Karpas-422 (cell line): ENCODE measurements around the gene TM9SF2. TPM values are rescaled to one million over a fixed set of nuclear protein-coding genes. Genes with fewer than 3 reads are reported as not detected.

Experiments used
- DNase-seq: peaks from one replicate; pipeline ENCODE4 v3.0.0-alpha.2; 2015
- H2AFZ ChIP-seq: fragments of 200-600 bp; sonication (generic); 2 replicates; pipeline ENCODE4 v1.6.1; 2014; ENCODE audit warnings: antibody characterized with exemption, low read length, mixed read lengths
- H3K27ac ChIP-seq: fragments of 200-600 bp; sonication (generic); 2 replicates; pipeline ENCODE4 v1.5.1; 2014; ENCODE audit warnings: mild to moderate bottlenecking, low read length, moderate library complexity
- H3K27me3 ChIP-seq: fragments of 200-600 bp; sonication (generic); 2 replicates; pipeline ENCODE4 v1.6.1; 2014; ENCODE audit warnings: low read length, mixed read lengths
- H3K36me3 ChIP-seq: fragments of 200-600 bp; sonication (generic); 2 replicates; pipeline ENCODE4 v1.6.1; 2014; ENCODE audit warnings: low read length, mixed read lengths; ENCODE audit not compliant: insufficient read depth
- H3K4me1 ChIP-seq: fragments of 200-600 bp; sonication (generic); 2 replicates; pipeline ENCODE4 v1.6.1; 2014; ENCODE audit warnings: mild to moderate bottlenecking, low read length, mixed read lengths
- H3K4me2 ChIP-seq: fragments of 200-600 bp; sonication (generic); 2 replicates; pipeline ENCODE4 v1.6.1; 2014; ENCODE audit warnings: low read length, low read depth, mild to moderate bottlenecking; ENCODE audit not compliant: poor library complexity, severe bottlenecking
- H3K4me3 ChIP-seq: fragments of 200-600 bp; sonication (generic); 2 replicates; pipeline ENCODE4 v1.5.1; 2014; ENCODE audit warnings: mild to moderate bottlenecking, antibody characterized with exemption, low read length, mixed read lengths
- H3K79me2 ChIP-seq: fragments of 200-600 bp; sonication (generic); 2 replicates; pipeline ENCODE4 v1.6.1; 2014; ENCODE audit warnings: mild to moderate bottlenecking, low read length, mixed read lengths
- H3K9ac ChIP-seq: fragments of 200-600 bp; sonication (generic); 2 replicates; pipeline ENCODE4 v1.6.0; 2014; ENCODE audit warnings: low read length
- H3K9me2 ChIP-seq: fragments of 200-600 bp; sonication (generic), shearing (Covaris generic); replicated peaks from 2 replicates; pipeline ENCODE4 v1.6.0; 2014; ENCODE audit warnings: mild to moderate bottlenecking, low read length, moderate library complexity; ENCODE audit not compliant: insufficient read depth
- H3K9me3 ChIP-seq: fragments of 300-700, 200-600 bp; sonication (generic); 2 replicates; pipeline ENCODE4 v1.6.1; 2014; ENCODE audit warnings: low read length, mixed read lengths
- H4K20me1 ChIP-seq: fragments of 200-600 bp; sonication (generic); 2 replicates; pipeline ENCODE4 v1.6.1; 2014; ENCODE audit warnings: mild to moderate bottlenecking, antibody characterized with exemption, low read length, low read depth; ENCODE audit not compliant: insufficient read depth
- total RNA-seq: library from RNA; depleted of rRNA; stranded (reverse); fragments of >200 nt; shearing (Covaris generic); gene quantifications from 2 replicates; pipeline ENCODE4 v1.2.3, GENCODE V29; 2014; ENCODE audit warnings: low replicate concordance

TM9SF2 gene
- total RNA-seq, 1 experiment from 2014 or later: 134 TPM

DNA sequence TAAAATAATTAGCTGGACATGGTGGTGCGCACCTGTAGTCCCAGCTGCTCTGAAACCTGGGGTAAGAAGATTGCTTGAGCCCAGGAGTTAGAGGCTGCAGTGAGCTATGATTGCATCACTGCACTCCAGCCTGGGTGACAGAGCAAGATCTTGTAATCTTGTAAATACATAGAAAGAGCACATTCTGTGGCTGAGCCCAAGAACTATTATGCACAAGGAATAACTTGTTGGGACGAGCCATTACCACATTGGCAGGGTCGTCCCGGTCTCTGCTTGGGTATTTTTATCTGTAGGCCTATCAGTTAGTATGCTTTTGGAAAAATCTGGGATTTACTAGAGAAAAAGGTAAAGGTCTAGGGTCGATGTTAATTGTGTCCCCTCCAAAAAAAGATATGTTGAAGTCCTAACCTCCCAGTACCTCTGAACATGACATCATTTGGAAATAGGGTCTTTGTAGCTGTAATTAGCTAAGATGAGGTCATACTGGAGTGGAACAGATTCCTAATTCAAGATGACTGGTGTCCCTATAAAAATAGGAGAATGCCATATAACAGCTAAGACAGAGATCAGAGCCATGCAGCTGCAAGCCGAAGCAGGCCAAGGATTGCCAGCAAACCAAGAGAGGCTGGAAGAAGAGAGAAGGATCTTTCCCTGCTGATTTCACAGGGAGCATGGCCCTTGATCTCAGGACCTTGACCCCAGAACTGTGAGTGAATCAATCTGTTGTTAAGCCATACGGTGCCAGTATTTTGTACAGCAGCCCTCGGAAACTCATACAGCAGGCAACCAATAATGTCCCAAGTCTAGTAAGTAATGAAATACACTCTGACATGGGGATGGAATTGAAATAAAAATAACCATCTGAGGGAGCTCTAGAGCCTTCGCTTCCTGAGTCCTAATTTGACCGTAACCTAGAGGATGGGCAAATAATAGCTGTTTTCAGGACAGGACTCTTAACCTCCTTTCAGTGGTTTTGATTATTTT, 77.0 kb downstream of the TM9SF2 start:
- H3K9me3 ChIP-seq: no peaks in the 10 kb centered on the region
- H3K9me2 ChIP-seq: no peaks in the 10 kb centered on the region
- no peaks in the 10 kb centered on the region for H4K20me1 ChIP-seq
- H3K4me3 ChIP-seq: no peak overlapping the region
- no peak overlapping the region for H3K27ac ChIP-seq
- peaks cover 3% of the 10 kb centered on the region; the same call in 1 of the 2 replicates for H3K4me1 ChIP-seq
- H3K27me3 ChIP-seq: no peaks in the 10 kb centered on the region
- H3K36me3 ChIP-seq: no peaks in the 10 kb centered on the region
- no peak overlapping the region for H2AFZ ChIP-seq
- DNase-seq: no peak
- H3K9ac ChIP-seq: no peak overlapping the region
- H3K4me2 ChIP-seq: no peak overlapping the region
- no peaks in the 10 kb centered on the region for H3K79me2 ChIP-seq

GRCh38 chr13:99580500-99581268, 79.4 kb downstream of the TM9SF2 start:
- Histone ChIP-seq H3K9me3 (no peaks in the 10 kb centered on the region), H3K27ac (no peak overlapping the region), H3K4me2 (no peak overlapping the region), H3K4me1 (no peaks in the 10 kb centered on the region), H3K9me2 (no peaks in the 10 kb centered on the region), H3K9ac (no peak overlapping the region), H2AFZ (no peak overlapping the region), H4K20me1 (no peaks in the 10 kb centered on the region), H3K79me2 (no peaks in the 10 kb centered on the region), H3K27me3 (no peaks in the 10 kb centered on the region), H3K36me3 (no peaks in the 10 kb centered on the region), H3K4me3 (no peak overlapping the region)
- peak; percentile 28 for DNase-seq

DNA sequence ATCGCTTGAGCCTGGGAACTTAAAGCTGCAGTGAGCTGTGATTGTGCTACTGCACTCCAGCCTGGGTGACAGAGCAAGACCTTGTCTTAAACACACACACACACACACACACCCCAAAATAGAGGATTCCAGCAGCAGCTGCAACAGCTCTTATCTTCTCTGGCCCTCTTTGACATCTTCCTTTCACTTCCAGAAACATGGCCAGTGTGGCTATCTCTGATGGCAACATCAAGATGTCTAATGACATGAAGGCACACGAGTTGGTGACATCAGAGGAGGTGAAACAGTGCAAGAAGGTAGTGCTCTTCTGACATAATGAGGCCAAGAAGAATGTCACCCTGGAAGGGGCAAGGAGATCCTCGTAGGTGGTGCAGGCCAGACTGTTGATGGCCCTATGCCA, 81.2 kb downstream of the TM9SF2 start:
- Histone ChIP-seq H3K27ac (no peak overlapping the region), H3K4me2 (no peak overlapping the region), H3K9me2 (no peaks in the 10 kb centered on the region), H3K27me3 (no peaks in the 10 kb centered on the region), H3K9me3 (no peaks in the 10 kb centered on the region), H3K79me2 (no peaks in the 10 kb centered on the region), H3K9ac (no peak overlapping the region), H2AFZ (no peak overlapping the region), H4K20me1 (no peaks in the 10 kb centered on the region), H3K4me1 (no peaks in the 10 kb centered on the region), H3K36me3 (no peaks in the 10 kb centered on the region), H3K4me3 (no peak overlapping the region)
- DNase-seq: no peak

- Histone ChIP-seq H3K9me3 (no peaks in the 10 kb centered on the region), H3K36me3 (no peaks in the 10 kb centered on the region), H3K4me3 (no peak overlapping the region), H3K9me2 (no peaks in the 10 kb centered on the region), H3K79me2 (no peaks in the 10 kb centered on the region), H2AFZ (no peak overlapping the region), H4K20me1 (no peaks in the 10 kb centered on the region), H3K27ac (no peak overlapping the region), H3K9ac (no peak overlapping the region), H3K27me3 (no peaks in the 10 kb centered on the region), H3K4me1 (no peaks in the 10 kb centered on the region), H3K4me2 (no peak overlapping the region)
- no peak for DNase-seq
Measured at GRCh38 chr13:99585609-99586008, 84.3 kb downstream of the TM9SF2 start.

- no peaks in the 10 kb centered on the region for H3K79me2 ChIP-seq
- no peaks in the 10 kb centered on the region for H3K9me3 ChIP-seq
- no peak overlapping the region for H3K27ac ChIP-seq
- no peaks in the 10 kb centered on the region for H4K20me1 ChIP-seq
- no peaks in the 10 kb centered on the region for H3K9me2 ChIP-seq
- no peak overlapping the region for H3K4me2 ChIP-seq
- H3K27me3 ChIP-seq: no peaks in the 10 kb centered on the region
- no peaks in the 10 kb centered on the region for H3K36me3 ChIP-seq
- H3K4me3 ChIP-seq: no peak overlapping the region
- no peak overlapping the region for H2AFZ ChIP-seq
- no peaks in the 10 kb centered on the region for H3K4me1 ChIP-seq
- DNase-seq: no peak
- H3K9ac ChIP-seq: no peak overlapping the region
Measured at GRCh38 chr13:99587021-99587420, 85.7 kb downstream of the TM9SF2 start.

DNA sequence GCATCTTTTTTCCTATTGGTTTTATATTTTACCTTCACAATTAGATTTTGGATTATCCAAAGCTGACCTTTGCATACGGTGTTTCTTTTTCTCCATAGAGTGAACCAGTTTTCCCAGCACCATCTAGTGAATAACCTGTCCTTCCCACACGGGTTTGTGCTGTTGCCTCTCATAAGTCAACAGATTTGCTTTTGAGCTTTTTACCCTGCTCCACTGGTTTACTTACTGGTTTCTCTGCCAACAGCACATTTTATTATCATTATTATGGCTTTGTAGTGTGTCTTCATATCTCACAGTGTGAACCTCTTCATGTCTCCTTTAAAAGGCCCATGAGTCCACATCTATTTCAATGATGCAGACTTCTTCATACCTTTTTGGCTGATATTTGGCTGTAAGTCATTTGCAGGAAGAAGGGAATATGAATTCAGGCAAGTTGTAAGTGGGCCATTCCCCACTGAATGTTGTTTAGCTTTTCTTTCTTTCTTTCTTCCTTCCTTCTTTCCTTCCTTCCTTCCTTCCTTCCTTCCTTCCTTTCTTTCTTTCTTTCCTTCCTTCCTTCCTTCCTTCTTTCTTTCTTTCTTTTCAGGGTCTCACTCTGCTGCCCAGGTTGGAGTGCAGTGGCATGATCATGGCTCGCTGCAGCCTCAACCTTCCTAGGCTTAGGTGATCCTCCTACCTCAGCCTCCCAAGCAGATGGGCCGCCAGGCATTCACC, 86.8 kb downstream of the TM9SF2 start:
- Histone ChIP-seq H3K4me3 (no peak overlapping the region), H3K79me2 (no peaks in the 10 kb centered on the region), H3K36me3 (no peaks in the 10 kb centered on the region), H3K4me2 (no peak overlapping the region), H2AFZ (no peak overlapping the region), H3K9me3 (no peaks in the 10 kb centered on the region), H3K9me2 (no peaks in the 10 kb centered on the region), H4K20me1 (no peaks in the 10 kb centered on the region), H3K9ac (no peak overlapping the region), H3K27me3 (no peaks in the 10 kb centered on the region), H3K27ac (no peak overlapping the region), H3K4me1 (no peaks in the 10 kb centered on the region)
- no peak for DNase-seq

DNA sequence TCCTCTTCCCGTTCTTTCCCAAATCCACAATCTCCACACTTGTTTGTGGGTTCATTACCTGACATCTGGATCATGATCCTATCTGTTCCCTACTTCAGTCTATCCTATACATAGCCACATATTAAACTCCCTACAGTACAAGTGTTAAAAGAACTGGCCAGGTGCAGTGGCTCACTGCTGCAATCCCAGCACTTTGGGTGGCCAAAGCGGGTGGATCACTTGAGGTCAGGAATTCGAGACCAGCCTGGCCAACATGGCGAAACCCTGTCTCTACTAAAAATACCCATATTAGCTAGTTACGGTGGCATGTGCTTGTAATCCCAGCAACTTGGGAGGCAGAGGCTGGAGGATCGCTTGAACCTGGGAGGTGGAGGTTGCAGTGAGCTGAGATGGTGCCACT, 88.3 kb downstream of the TM9SF2 start:
- H3K4me2 ChIP-seq: no peak overlapping the region
- no peaks in the 10 kb centered on the region for H3K27me3 ChIP-seq
- no peak overlapping the region for H3K27ac ChIP-seq
- no peak for DNase-seq
- no peaks in the 10 kb centered on the region for H3K79me2 ChIP-seq
- H3K36me3 ChIP-seq: no peaks in the 10 kb centered on the region
- no peaks in the 10 kb centered on the region for H3K9me3 ChIP-seq
- H3K9me2 ChIP-seq: no peaks in the 10 kb centered on the region
- H2AFZ ChIP-seq: no peak overlapping the region
- no peak overlapping the region for H3K9ac ChIP-seq
- no peak overlapping the region for H3K4me3 ChIP-seq
- H3K4me1 ChIP-seq: no peaks in the 10 kb centered on the region
- no peaks in the 10 kb centered on the region for H4K20me1 ChIP-seq

DNA sequence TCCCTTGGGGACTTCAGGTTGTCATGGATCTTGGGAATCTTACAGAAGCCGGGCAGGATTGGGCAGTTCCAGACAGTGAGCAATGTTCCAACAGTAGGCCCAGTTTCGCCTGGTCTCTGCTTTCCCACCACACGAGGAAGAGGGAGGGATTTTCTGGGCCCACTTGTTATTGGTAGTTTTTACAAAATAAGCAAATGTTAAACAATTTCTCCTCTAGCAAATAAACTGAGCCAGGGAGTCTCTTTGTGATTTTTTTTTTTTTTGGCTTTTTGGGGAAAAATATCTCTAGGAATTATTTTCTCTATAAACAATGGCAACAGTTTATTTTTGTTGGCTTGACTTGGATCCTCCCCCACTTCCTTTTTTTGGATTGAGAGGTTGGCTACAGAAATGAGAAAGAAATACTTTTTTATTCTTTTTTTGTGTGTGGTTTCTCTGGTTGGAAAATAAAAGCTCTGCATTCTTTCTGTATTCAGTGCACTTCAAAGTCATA, 89.3 kb downstream of the TM9SF2 start:
- Histone ChIP-seq H3K4me2 (no peak overlapping the region), H3K9me3 (no peaks in the 10 kb centered on the region), H3K36me3 (no peaks in the 10 kb centered on the region), H3K4me1 (no peaks in the 10 kb centered on the region), H3K9me2 (no peaks in the 10 kb centered on the region), H3K79me2 (no peaks in the 10 kb centered on the region), H3K9ac (no peak overlapping the region), H3K27ac (no peak overlapping the region), H3K27me3 (no peaks in the 10 kb centered on the region), H2AFZ (no peak overlapping the region), H4K20me1 (no peaks in the 10 kb centered on the region), H3K4me3 (no peak overlapping the region)
- no peak for DNase-seq
